HG03097 (cell line): ENCODE measurements around the gene ACAP3.

Experiments used
- ATAC-seq: cut with Tn5 transposase; IDR thresholded peaks from one replicate; pipeline ENCODE4 v1.9.1; 2021; ENCODE audit not compliant: unreplicated experiment, low FRiP score

Gene ACAP3

DNA sequence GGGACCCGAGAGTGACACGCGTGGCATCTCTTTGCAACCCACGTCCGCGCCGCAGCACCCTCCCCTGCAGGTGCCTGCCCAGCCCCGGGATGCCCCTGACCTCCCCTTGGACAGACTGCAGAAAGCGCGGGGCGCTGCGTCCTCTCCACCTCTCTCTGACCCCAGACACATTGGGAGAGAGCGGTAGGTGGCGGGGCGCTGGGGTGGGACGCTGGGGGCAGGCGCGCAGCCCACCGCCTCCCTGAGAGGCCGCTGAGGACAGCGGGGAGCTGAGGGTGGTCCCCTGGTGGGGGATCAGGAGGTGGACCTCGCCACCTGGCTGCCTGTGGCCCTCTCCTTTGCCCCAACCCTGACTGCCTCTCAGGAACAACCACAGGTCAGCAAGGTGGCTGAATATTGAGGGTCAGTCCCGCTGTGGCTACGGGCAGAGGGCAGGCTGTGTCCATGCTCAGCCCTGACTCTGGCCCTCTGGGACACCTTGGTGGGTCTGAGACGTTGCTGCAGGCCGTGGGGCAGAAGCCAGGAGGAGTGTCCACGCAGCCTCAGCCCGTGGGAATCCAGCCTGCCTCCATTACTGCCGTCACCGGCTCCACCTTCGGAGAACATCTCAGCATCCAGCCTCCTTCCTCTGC, 33.3 kb downstream of the ACAP3 start:
- ATAC-seq, result no peak

DNA sequence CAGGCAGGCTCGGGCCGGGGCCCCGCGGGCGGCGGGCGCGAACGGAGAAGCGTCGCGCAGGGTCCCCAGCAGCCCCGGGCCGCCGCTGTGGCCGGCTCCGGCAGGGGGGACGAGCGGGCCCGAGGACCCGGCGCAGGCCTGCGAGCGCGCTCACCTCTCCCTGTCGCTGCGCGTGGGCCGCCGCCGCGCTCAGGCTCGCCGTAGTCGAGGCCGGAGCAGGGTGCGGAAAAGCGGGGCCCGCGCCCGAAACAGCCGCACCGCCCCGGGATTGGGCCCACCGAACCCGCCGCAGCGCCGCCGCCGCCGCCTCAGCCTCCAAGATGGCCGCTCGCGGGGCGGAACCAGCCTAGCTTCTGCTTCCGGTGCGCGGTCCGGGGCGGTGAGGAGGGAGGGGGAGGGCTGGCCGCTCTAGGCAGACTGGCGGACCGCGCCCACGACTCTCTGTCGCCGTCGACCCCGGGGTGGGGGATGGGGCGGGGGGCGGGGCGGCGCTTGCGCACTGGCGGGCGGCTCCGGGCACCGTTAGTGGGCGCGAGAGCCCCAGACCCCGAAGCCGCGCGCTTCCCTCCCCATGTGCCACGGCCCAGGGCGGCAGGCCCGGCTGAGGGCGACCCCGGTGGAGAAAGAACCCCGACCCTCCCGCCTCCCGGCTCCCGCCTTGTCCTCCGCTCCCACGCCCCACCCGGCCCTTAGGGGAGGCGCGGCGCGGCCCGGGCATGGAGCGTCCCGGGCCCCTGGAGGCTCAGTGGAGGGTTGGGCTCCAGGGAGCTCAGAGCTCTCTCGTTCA, 34.0 kb downstream of the ACAP3 start, which contains the start of gene UBE2J2:
UBE2J2 (minus strand) TSS at position 343 of the 787 bp plus-strand sequence. CDS start 5,862 bp downstream, outside the sequence.
- ATAC-seq, result peak; percentile 66

DNA sequence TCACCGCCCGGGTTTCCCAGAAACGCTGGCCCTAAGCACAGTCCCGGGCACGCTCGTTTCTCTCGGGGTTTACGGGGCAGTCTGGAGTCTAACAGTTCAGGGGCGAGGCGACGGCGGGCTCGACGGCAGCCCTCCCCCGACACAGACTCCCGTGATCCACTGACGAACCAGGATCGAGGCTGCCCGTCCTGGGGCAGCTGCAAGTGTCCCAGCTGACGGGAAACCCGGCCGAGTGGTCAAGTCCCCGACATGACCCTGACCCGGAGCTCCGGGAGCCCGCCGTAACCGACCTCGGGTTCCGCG, 34.6 kb downstream of the ACAP3 start:
- ATAC-seq, result peak; percentile 17

DNA sequence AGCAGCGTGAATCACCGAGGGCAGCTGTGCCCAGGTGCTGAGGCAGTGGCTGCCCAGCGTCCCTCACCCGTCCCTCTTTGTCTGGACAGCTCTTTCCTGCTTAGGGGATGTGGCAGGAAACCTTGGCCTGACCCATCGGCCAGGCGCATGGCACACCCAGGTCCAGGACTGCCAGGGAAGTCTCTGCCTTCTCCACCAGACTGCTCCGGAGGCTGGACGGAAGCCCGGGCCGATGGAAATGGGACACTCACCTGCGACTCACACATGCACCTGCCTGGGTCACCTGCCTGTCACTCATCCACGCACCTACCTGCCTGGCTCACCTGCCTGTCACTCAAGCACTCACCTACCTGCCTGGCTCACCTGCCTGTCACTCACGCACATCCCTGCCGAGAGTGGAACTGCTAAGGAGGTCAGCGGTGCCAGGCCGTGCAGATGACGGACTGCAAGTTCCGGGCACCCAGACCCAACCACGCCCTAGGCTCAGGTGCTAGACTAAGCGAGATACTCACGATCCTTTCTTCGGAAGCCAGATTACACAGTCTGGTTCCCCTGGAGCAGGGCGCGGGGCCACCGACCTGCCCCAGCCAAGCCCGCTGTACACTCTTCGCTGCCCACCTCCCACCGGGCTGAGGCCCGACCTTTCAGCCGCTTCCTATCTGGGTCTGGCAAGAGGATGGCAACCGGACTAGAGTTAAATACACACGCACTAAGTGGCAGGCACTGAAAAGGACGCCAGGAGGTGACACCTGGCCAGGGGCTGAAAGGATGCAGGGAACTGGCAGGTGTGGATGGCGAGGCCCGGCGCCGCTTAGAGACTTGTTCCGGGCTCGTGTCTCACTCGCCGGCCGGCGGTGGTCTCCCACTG, 35.2 kb downstream of the ACAP3 start:
- ATAC-seq, result no peak

DNA sequence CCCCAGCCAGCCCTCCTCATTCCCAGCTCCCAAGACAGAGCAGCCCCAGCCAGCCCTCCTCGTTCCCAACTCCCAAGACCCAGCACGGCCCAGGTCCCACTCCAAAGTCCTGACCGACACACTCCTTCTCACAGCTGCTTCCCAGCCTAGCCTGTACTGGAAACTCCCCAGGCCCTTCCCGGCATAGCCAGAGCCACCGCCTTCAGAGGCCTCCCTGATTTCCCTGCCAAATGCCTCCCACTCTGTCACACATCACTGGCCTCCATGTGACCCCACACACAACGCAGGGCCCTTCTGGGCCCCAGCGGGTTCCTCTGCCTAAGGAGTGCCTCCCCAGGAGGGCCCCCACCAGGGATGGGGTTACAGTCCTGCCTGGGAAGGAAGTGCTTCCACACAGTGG, 36.9 kb downstream of the ACAP3 start:
- no peak for ATAC-seq

DNA sequence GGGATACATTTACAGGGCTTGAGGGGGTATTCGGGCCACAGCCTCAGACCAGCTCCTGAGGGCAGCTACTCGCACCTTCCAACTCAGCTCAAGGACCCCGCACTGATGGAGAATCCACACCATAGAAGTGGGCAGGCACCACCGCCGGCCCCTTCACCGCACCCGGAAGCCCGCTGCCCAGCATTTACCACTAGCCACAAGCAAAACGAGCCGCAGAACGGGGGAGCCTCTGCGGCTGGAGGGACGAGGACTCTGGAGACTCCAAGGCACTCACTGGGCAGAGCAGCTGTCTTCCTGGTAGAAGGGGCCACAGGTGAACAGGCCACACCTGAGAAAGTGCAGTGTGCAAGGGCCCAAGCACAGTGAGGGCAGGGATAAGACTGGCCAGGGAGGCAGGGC, 39.4 kb downstream of the ACAP3 start:
- ATAC-seq, result no peak

DNA sequence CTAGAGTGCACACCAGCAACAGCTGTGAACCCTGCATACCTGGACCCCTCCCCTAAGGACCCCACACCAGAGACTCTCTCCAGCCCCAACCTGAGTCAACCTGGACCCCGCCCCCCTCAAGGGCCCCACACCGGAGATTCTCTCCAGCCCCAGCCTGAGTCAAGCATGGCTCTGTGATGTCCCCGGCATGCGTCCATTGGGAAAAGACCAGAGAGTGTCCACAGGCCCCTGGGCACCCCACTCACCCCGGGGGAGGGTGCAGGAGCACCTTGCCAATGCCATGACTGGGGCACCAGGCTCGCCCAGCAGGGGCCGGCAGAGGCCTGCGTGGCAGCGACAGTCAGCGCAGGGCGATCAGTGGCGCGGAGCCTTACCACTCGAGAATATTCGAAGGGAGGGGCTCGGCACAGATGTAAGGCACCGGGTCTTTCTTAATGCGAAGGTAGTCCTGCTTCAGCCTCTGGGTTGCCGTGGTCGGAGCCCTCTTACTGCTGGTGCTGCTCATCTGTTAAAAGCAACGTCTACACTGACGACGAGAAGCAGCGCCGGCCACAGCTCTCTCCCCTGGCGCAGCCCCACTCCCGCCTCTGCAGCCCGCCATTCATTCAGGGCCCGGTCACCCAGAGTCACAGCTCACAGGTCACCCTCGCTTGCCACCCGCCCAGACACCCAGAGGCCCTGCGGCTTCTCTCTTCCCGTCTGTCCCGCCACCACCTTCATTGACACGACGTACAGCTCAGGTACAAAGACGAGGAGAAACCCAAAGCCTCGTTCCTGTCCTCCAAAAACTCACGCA, 40.0 kb downstream of the ACAP3 start:
- ATAC-seq, result no peak

DNA sequence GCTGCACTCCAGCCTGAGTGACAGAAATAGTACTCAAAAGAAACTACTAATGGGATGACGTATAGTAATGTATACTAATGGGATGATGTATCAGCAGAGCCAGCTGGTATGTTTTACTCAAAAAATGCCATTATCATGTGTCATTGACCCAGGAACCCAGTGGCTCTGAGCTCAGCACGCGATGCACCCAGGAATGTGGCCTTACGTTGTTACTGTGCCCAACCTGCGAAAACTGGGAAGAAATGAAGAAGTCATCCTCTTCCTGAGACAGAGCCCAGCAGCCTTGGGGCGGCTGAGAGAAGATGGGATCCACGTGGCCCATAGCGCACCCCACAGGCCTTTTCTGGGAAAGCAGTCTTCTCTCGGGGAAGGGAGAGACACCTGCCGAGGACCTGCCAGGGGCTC, 42.9 kb downstream of the ACAP3 start:
- ATAC-seq, result no peak

DNA sequence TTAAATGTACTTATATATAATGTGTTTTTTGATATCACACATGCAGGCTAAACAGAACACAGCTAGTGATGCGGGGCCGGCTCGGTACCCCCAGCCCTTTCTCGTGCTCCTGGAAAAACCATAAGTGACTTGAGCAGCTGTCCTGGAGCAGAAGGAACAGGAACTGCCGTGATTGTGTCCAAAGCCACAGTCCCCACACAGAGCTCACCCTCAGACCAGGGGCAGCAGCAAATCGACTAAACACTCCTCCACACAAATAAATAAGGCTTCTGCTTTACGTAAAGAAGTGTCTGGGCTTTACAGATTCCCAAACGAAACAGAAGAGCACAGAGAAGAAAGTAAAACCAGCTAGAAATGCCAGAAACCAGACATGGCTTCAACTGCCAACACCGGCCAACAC, 43.7 kb downstream of the ACAP3 start:
- ATAC-seq, result no peak

DNA sequence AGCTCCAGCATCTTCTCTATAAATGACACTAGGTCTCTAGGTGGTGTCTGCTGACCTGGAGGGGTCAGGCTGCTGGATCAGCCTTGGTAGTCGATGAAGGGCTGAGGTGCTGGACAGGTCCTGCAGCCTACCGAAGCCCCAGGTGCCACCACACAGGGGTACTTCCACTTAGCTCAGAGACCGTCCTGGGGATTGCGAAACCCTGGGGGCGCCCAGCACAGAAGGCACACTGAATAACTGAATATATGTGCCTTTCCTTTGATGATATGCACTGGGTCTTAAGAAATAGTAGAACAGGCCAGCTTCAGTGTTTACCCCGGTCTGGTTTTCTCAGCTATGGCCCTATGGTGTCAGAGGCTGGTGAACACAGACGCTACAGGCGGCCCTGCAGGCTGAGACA, 45.0 kb downstream of the ACAP3 start:
- ATAC-seq, result no peak

DNA sequence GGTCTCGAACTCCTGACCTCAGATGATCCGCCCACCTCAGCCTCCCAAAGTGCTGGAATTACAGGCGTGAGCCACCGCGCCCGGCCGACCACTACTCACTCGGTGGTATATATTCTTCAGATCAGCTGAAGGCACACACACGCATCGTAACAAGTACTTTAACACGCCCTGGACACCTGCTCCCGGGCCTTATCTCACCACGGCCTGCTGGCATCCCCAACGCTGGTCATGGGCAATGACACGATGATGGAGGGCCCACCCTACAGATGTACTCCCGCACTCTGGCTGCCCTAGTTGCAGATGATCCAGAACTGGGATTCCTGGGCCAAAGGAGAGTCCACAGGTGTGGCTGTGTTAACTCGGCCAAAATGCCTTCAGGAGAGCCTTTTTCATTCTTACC, 45.7 kb downstream of the ACAP3 start:
- no peak for ATAC-seq

DNA sequence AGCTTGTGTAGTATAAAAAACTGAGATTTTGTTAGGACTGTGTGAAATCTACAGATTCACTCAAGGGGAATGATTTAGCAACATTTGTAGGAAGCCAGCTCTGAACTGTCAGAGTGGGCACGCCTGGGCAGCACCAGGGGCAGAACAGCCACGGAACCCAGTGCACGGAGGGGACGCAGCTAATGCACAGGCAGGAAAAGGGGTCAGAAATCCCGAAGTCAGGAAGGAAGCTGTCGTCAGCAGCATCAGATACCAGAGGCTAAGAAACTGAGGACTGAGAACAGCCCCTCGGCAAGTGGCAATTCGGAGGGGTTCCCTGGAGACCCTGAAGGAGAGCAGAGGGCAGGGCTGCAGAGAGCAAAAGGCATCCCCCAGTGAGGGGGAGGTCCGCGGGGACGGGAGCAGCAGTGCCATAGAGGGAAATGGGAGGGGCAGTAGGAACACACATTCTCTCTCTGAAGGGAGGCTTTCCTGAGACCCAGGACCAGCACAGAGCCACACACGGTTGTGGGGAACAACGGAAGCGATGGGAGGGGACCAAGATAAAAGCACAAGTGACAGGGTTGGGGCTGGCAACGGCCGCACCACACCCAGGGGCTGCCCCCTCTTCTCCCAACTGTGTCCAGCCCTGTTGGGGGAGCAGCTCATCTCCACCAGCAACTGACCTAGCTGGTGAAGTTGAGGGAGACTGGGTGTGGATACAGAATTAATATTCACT, 46.7 kb downstream of the ACAP3 start:
- ATAC-seq, result no peak

DNA sequence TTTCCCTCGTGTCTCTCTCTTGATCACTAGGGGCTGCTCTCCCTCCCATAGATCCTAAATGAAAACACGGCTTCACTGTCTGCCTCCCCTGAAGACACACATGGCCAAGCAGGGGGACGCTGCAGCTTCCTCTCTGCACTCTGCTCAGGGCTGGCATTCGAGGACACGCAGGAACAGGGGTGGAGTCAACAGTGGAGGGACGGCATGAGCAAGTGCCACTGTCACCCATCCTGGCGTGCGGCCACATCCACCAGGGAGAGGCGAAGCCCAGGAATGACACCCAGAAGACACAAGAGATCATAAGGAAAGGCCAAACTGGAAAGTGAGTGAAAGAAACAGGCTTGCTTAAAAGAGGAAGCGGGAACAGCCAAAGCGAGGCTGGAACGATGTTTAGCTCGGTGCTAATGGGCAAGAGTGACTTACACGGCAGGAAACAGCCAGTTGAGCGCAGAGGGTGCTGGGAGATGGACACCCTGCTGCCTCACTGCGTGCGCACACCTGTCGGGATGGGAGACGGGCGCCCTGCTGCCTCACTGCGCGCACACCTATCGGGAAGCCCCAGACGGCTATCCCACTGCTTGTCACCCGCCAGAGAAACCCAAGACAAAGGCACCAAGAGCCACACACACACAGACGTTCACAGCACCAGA, 47.7 kb downstream of the ACAP3 start:
- ATAC-seq, result no peak

DNA sequence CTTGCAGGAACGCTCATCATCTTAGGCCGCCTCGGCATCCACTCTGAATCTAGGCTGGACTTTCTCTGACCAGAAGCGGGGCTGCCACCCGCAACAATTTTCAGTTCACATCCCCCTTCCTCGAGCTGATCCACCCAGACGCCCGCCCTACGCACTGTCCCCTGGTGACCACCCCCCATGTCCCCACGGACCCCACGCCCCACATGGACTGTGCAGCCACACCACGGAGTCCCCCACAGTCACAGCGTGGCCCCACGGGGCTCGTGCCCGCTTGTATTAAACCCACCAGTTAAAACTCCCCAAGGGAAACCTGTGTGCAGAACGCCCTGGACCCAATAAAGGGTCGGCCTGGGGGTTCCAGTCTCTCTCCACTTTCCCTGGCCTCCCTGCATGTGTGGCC, 48.2 kb downstream of the ACAP3 start:
- no peak for ATAC-seq

DNA sequence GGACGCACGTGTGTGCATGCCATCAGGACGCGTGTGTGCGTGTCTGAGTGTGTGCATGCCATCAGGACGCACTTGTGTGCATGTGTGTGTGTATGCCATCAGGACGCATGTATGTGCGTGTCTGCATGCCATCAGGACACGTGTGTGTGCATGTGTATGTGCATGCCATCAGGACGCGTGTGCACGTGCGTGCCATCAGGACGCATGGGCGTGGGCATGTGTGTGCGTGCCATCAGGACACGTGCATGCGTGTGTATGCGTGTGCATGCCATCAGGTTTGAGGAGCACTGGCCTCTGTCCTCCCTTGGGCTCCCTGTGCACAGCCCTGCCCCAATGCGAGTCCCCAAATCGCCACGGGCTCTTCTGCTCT, 48.6 kb downstream of the ACAP3 start:
- ATAC-seq, result no peak

DNA sequence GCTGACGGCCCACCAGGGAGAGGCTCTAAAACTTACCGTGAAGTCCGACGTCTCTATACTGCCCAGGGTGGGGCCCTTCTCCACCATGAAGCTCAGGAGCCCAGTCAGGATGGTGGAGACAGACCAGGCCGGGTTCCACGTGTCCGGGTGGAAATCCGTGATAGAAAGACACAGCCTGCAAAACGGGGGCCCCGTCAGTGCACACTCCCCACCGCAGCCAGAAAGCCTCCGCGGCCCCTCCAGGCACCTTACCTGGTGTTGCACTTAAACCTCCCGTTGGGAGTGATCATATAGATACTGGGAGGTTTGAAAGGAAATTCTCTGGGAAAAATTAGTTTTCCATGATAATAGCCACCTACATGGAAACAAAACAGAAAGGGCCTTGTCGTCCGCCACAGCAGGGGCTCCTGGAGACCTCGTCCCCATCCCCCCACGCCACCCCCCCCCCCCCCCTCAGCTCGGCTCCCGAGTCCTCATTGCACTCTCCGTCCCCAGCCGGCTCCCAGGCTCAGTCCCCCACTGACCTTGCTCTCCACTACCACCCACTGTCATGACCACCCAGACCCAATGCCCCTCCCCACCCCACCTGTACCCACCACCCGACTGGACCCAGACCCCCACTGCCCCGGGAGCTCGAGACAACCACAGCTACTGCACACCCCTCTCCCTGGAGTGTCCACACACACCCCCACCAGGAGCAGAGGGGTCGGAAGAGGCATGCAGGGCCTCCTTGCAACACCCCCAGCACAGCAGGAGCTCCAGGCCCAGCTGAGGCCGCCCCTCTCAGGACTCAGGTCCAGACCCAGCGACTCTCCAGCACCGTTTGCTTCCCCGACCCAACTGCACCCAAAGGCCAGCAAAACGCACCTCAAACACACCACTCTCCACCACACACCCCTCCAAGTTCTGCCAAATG, 50.5 kb downstream of the ACAP3 start:
- no peak for ATAC-seq

DNA sequence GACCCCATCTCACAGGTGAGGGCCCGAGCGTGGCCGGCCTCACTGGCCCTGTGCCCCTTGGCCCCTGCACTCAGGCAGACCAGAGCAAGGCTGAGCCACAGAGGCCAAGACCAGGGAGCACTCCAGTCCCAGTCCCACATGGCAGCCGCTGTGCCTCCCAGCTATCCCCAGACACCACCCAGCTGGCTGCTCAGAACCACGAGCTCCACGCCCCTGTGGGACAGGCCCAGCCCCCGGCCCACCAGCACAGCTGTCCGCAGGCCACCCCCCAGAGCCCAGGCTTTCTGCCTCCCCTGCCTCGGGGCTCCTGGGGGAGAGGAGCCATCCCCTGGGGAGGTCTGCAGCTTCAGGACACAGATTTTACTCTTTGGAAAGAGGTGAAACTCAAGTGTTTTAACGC, 52.1 kb downstream of the ACAP3 start:
- ATAC-seq, result no peak

DNA sequence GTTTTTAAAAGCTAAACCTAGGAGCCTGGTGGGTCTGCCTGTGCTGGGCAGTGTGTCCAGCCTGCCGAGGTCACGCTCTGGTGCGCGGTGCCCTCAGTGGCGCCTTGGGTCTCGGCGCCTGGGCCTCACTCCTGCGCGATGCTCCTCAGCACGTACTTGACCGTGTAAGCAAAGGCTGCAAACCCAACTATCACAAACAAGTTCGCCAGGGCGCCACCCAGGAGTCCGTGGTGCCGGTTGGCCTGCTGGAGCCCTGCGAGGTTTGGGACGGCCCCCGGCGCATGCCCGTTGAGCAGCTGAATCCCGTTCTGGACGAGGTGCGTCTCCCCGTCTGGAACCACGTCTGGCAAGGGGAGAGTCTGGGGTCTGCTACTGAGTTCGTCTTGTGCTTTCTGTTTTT, 52.7 kb downstream of the ACAP3 start:
- ATAC-seq, result no peak

DNA sequence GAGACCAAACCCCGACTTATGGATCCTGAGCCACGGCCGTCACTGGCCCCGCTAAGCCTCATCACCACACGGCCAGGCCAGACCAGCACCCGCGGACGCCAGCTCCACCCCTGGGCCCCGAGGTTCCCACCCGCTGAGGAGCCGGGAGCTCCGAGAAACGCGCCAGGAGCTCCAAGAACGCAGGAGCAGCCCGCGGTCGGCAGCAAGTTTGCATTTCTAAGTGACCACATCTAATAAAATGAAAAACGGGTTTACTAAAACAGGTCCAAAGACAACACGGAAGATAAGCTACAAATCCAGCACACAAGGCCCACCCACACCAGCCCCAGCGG, 53.1 kb downstream of the ACAP3 start:
- ATAC-seq, result no peak
